Activated CD8-positive, alpha-beta memory T cell treated with anti-CD3 and anti-CD28 coated beads for 4 hours (primary cell): Measurements from ENCODE around the gene SEC61A2.
"Not testable (repeated sequence)": the region's sequence is repeated elsewhere in the genome, so short reads cannot be mapped to it uniquely, and the experiment has no call there.

Source experiments
- DNase-seq, 2 donors: peaks; one replicate each; pipeline ENCODE4 v3.0.0-alpha.2; 2020; ENCODE audit warnings: low read depth in 2 of 2

Gene SEC61A2

DNA sequence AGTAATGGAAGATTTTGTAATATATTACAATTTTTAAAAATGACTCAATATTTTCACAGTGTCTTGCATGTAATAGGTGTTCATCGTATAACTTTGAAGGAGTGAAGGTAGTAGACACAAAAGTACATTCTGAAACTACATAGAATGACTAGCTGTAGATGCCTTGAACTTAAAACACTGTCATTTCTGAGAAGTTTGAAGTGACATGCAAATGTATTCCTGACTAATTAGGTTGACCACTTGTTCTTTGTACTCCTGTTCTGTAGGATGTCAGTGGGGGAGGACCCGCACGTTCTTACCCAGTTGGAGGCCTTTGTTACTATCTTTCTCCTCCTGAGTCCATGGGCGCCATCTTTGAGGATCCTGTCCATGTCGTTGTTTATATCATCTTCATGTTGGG is 31.2 kb downstream of the SEC61A2 start:
- DNase-seq, result no peak

- no peak for DNase-seq
Observed at GRCh38 chr10:12162927-12163326, 33.5 kb downstream of the SEC61A2 start.

DNA sequence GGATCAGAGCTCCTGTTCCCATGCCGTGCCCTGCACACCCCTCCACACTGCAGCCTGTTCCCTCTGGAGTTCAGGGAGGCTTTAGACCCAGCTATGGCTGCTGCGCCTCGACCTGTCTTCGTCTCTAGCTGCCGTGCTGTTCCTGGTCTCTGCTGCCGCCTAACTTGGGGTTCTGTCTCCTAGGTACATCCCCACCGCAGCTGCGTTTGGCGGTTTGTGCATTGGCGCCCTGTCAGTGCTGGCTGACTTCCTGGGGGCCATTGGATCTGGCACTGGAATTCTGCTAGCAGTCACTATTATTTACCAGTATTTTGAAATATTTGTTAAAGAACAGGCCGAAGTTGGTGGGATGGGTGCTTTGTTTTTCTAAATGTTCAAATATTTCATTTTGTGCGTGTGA is 34.6 kb downstream of the SEC61A2 start:
- DNase-seq, result no peak

- no peak for DNase-seq
Observed at GRCh38 chr10:12165036-12165435, 35.6 kb downstream of the SEC61A2 start.

DNA sequence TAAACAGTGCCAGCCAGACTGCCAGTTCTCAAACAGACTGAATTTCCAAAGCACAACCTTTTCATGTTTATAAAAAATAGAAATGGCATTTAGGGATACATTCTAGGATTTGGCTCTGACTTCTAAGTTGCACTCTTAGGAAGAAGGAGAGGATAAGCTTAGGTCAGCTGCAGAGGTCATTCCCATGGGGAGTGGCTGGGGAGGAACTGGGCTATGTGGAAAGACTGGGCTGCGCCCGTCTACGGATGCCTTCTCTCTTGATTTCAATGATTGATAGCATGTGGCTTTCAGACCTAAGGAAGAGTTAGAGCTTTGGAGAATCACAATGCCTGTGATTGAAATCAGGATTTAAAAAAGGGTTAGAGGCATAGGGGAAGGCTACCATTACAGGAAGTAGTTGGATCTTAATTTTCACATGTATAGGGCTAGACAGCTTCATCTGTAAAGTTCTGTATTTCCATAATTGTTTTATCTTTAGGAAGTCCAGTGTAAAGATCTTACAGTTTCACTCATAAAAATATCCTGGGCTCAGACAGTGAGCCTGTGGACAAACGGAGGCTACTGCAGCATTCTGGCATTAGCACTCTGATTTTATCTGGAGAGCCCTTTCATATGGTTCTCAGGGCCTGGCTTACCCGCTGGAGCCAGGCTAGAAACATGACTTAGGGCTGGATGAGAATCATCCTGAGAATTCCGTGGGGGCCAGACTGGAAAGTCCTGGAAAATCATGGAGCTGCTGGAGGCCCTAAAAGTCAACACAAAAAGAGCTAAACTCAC is 36.7 kb downstream of the SEC61A2 start:
- no peak for DNase-seq

DNA sequence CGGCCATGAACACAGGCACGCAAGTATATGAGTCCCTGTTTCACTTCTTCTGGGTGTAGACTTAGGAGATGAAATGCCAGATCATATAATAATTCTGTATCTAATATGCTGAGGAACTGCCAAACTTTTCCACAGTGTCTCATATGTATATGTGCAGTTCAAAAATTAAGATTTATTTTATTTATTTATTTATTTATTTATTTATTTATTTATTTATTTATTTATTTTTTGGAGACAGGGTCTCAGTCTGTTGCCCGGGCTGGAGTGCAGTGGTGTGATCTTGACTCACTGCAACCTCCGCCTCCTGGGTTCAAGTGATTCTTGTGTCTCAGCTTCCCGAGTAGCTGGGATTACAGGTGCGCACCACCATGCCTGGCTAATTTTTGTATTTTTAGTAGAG is 42.0 kb downstream of the SEC61A2 start:
- DNase-seq, result not testable (repeated sequence)

GRCh38 chr10:12177642-12178041 is 48.2 kb downstream of the SEC61A2 start:
- no peak for DNase-seq

DNA sequence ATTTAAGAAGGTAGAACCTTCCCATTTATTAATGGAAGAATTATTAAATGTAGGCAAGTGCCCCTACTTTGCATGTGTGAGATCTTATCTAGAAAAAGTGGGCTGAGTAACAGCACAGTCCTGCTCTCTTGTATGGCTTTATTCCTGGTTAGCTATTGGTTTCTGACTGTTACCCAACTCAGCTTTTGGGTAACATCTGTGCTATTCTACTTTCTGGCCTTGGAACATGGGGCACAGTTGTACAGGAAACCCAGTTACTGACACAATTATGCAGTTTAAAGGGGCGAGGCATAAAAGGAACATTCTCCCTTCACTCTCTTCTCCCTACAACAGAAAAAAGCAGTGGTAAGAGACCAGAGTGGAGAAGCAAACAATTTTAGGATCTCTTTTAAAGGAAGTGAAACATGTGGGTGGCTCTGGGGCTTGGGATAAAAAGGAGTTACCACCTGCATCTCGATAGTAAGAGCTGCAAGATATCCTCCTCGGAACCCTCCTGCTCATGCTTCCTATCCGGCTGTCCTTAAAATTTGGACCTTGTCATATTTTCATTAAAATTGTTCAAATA is 50.2 kb downstream of the SEC61A2 start:
- DNase-seq, result no peak

GRCh38 chr10:12180221-12180974 is 50.9 kb downstream of the SEC61A2 start:
- DNase-seq, result no peak

DNA sequence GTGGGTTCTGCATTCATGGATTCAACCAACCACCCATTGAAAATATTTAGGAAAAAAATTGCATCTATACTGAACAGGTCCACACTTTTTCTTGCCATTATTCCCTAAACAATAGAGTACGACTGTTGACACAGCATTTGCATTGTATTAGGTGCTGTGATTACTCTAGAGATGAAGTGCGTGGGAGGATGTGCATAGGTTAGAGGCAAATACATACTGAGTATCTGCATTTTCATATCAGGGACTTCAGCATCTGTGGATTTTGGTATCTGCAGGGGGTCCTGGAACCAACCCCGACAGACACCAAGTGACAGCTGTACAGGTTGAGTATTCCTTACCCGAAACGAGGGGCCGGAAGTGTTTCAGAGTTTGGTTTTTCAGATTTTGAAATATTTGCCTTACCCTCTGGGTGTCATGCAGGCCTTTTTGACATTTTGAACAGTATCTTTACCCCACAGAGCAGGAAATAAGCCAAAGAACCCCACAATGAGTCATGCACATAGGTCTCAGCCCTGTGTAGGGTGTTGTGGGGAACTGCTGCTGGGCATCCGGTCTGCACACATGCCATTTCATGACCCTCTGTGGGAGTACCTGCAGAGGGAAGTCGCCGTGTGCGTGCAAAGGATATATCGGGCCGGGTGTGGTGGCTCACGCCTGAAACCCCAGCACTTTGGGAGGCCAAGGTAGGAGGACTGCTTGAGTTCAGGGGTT is 51.7 kb downstream of the SEC61A2 start:
- DNase-seq, result peak; percentile 51 to 69

- DNase-seq, result no peak
Observed at GRCh38 chr10:12184165-12184564, 54.7 kb downstream of the SEC61A2 start.

DNA sequence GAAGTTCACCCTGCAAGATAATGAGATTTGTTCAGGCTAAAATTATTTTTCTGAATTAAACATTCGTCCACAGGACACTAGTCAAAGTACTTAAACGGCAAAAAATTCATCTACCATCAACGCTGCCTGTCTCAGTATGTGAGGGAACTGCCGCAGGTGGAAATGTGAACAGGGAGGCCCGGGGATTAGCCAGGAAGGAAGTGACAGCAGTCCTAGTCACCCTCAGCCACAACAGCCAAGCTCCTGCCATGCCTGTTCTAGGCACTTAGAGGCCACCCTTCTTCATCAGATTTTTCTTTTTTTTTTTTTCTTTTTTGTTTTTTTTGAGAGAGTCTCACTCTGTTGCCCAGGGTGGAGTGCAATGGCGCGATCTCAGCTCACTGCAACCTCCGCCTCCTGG is 56.8 kb downstream of the SEC61A2 start:
- DNase-seq, result no peak

GRCh38 chr10:12187321-12187905 is 57.9 kb downstream of the SEC61A2 start:
- no peak for DNase-seq

DNA sequence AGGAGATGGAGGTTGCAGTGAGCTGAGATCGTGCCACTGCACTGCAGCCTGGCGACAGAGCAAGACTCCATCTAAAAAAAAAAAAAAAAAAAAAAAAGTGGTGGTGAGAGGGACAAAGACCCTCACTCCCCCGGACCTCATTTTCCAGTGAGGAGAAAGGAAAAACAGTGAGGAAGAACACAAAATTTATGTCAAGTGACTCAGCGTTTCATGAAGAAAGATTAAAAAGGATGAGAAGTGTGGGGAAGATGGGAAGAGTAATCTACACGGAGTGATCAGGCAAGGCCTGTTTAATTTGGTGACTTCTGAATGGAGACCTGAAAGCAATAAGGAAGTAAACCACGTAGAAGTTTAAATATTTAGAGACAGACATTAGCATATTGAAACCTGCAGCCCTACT is 59.2 kb downstream of the SEC61A2 start:
- no peak for DNase-seq

DNA sequence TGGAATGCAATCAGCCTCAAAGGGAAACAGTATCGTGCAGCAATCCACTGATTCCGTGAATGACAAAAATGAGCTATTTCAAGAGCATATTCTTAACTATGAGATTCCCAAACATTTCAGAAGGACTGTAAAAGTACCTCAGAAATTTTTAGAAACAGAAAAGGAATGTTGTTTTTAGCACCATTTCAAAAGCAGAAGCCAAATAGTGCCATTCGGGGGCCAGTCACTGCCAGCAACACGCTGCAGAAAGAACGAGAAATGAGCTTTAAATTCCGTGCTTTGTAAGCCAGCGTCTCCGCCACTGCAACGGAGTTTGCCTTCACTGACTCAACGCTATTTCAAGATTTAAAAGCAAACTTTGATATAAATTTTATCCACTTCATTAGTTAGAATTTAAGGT is 59.9 kb downstream of the SEC61A2 start:
- no peak for DNase-seq

DNA sequence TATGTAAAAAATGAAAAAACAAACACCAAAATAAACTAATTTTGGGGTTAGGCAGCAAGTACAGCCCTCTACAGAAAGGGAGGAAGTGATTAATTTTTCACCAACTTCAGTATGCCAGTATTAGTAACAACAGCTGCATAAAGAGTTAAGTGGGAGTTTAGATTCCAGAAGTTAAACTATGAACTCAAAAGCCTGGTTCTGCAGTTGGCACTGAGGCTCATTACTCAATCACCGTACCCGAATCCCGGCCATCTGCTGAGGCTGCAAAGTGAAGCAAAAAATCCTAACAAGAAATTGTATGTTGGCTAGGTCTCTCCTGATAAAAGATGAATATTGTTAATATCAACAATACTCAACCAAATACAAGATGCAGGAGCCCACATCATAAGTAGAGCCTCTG is 62.2 kb downstream of the SEC61A2 start:
- DNase-seq, result no peak

- DNase-seq, result no peak
Observed at GRCh38 chr10:12193193-12193592, 63.7 kb downstream of the SEC61A2 start.

- no peak for DNase-seq
Observed at GRCh38 chr10:12194752-12195271, 65.3 kb downstream of the SEC61A2 start.

DNA sequence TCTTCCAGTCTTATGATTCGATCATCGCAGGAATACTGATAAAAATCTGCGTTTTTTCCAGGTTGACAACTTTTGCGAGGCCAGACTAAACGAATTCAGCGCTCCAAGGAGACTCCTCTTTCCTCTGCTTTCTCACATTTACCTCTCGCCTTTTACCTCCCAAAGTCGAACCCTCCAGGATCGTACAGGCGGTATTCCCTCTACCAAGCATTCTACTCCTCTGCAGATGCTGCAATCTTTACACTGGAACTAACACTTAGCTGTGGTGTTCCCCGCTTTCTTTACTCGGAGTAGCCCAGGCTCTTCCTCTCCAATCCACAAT is 65.8 kb downstream of the SEC61A2 start:
- DNase-seq, result no peak

DNA sequence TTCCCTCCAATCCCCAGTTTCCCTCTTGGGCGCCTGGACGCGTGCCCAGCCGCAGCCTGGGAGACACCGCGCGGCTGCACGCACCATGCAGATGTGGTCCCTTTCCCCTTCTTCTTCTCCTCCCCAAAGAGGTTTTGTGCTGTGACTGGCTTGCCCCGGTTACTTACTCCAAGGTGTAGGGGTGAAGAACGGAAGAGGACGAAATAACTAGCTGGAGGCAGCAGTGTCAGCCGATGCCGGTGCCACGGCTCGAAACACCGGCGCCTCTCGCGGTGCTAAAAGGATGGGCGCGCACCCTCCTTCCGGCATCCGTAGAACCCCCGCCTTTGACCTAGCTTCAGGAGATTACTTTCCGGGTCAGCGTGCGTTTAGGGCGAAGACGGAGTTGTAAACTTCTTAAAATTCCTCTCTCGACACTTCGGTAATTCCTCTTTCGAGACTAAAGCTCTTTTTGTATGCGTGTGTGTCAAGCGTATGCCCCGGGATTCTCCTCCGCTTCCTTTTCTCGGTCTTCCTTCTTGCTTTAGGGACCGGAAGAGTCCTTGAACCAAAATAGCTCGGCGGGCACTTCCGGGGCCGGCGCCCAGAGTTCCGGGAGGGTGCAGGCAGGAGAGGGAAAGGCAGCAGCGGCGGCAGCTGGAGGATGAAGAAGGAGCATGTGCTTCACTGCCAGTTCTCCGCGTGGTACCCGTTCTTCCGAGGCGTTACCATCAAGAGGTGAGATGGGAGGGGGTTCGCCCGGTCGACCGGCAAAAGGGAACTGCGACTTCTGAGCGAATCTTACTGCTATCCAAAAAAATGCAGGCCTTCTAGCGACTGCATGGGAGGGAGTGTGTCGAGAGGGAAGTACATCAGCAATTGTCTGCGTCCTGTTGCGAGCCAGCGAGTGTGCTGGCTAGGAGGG is 66.4 kb downstream of the SEC61A2 start, which contains the start of the genes CDC123 and NUDT5:
Gene CDC123 (plus strand): TSS at position 586 of the 904 bp plus-strand sequence. CDS start 58 bp downstream, at position 644.
Gene NUDT5 (minus strand): TSS at position 289 of the 904 bp plus-strand sequence. CDS start 9,600 bp downstream, outside the sequence.
- peak; percentile 57 to 65 for DNase-seq
